Neural progenitor cell (in vitro differentiated cells): ENCODE results near the gene DNAJC5.

Experiments used
- EZH2 ChIP-seq: fragments of 200-600 bp; sonication (generic); IDR thresholded peaks from 2 replicates; pipeline ENCODE4 v1.6.1; 2017; ENCODE audit warnings: antibody characterized with exemption, mild to moderate bottlenecking, moderate library complexity
- EZH2phosphoT487 ChIP-seq: fragments of 200-600 bp; sonication (generic); IDR thresholded peaks from 2 replicates; pipeline ENCODE4 v1.6.1; 2017; ENCODE audit warnings: antibody characterized with exemption
- TF ChIP-seq, protein P1 (sequence below): fragments of 200-600 bp; sonication (generic); IDR thresholded peaks from 2 replicates; pipeline ENCODE4 v1.5.1; 2017; ENCODE audit warnings: antibody characterized with exemption, mild to moderate bottlenecking

GRCh38 chr20:63898882-63899558, 4.1 kb downstream of the DNAJC5 start:
- TF ChIP-seq, protein P1, sequence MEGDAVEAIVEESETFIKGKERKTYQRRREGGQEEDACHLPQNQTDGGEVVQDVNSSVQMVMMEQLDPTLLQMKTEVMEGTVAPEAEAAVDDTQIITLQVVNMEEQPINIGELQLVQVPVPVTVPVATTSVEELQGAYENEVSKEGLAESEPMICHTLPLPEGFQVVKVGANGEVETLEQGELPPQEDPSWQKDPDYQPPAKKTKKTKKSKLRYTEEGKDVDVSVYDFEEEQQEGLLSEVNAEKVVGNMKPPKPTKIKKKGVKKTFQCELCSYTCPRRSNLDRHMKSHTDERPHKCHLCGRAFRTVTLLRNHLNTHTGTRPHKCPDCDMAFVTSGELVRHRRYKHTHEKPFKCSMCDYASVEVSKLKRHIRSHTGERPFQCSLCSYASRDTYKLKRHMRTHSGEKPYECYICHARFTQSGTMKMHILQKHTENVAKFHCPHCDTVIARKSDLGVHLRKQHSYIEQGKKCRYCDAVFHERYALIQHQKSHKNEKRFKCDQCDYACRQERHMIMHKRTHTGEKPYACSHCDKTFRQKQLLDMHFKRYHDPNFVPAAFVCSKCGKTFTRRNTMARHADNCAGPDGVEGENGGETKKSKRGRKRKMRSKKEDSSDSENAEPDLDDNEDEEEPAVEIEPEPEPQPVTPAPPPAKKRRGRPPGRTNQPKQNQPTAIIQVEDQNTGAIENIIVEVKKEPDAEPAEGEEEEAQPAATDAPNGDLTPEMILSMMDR: no peak
- no peak for TF ChIP-seq EZH2
- TF ChIP-seq EZH2phosphoT487: no peak
